Measurements from ENCODE around the gene IRAK2.
A peak's percentile ranks its signal among the peaks of the same experiment; 100 is the strongest.
"Not testable (repeated sequence)": the region's sequence is repeated elsewhere in the genome, so short reads cannot be mapped to it uniquely, and the experiment has no call there.

IRAK2 gene

DNA sequence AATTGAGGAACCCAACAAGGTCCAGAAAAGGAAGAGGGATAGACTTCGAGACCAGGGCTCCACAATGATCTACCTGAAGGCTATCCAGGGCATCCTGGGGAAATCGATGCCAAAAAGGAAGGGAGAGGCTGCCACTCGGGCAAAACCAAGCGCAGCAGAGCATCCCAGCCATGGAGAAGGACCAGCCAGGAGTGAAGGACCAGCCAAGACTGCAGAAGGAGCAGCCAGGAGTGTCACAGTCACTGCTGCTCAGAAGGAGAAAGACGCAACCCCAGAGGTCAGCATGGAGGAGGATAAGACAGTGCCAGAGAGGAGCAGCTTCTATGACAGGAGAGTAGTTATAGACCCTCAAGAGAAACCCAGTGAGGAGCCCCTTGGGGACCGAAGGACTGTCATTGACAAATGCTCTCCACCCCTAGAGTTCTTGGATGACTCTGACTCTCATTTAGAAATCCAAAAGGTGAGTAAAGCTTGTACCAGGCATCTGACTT lies 95.5 kb downstream of the IRAK2 start:
- no peak for DNase-seq

DNA sequence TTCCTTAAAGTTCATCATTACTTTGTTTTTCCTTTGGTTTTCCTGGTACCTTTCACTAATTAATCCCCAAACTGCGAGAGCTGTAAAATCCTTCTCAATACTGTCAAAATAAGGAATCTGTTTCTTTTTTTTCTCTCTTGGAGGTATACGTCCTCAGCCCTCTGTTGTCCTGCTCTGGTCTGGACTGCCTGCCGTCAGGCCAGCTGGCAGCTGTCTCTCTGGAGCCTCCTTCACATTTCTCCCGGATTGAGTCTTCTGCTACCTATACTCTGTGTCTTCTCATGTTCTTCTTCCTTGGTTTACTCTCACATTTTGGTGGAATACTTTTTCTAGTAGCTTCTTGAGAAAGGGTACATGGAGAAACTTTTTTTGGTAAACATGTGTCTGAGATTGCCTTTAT lies 97.3 kb downstream of the IRAK2 start:
- DNase-seq: no peak

DNA sequence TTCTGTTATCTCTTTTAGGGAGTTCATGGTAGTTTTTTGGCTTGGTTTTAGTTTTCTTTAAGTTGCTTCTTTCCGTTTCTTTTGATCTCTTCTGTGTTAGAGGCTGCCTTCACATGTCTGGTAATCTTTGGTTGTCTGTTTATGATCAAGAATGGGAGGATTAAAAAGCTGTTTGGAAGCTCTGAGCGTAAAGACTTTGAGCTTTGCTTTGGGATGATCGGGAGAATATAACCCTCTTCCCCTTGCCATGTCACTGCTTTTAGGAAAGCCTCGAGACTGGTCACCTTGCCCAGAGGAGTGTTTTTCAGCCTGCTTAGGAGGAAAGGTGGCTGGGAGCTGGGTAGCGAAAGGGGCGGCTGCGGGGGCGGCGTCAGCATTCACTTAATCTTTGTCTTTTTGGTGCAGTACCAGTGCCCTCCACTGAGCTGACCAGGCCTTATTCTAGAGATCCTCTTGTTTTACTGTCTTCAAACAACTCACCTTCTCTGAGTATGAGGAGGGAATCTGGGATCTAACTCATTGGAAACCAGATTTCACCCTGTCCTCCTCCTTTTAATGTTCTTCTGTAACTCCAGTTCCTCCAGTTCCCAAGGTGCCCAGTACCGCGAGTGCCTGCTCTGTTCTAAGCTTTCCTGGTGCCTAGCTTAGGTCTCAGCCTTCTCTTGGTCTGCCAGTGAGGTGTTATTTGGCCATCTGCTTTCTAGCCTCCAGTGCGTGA lies 99.1 kb downstream of the IRAK2 start:
- DNase-seq: no peak

DNA sequence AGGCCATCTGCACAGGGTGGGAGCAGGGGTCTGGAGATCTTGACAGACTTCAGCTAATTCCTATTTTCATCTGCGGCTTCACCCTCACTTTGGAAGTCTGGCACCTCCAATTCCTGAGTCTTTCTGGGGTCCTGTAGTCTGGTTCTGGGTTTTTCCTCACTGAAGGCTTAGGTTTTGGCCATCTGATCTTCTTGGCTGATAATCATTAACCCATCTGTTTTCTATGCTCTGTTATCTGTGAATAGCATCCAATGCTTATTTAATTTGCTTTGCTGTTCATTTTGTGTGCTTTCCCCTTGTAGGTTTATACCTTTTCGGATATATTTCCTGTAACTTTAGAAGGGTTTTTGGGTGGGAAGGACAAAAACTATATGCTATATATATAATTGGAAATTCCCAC lies 101.1 kb downstream of the IRAK2 start:
- DNase-seq: no peak

DNA sequence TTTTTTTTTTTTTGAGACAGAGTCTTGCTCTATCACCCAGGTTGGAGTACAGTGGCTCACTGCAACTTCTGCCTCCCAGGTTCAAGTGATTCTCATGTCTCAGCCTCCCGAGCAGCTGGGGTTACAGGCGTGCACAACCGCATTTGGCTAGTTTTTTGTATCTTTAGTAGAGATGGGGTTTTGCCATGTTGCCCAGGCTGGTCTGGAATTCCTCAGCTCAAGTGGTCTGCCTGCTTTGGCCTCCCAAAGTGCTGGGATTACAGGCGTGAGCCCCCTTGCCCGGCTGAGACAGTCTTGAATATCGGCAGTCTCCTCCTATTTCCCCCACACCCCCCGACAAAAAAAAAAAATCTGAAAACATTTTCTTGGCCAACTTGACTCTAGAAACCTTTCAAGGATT lies 102.2 kb downstream of the IRAK2 start:
- not testable (repeated sequence) for DNase-seq

DNA sequence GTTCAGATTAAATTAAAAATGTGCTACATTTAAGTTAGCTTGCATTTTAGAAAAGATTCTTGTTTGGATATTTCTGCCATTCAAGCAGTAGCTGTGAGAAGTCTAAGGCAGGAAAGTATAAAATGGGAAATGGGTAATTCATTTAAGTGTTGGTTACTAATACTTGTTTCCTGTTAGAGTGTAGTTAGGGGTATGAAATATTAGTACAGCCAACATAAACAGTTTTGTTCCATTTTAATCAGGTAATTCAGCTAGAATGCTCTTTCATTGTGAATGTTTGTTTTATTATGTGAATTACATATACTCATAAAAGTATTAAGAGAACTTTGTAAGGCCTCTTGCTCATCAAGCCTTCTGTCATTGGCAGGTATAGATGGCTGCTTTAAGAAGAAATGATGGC lies 103.4 kb downstream of the IRAK2 start:
- no peak for DNase-seq

DNA sequence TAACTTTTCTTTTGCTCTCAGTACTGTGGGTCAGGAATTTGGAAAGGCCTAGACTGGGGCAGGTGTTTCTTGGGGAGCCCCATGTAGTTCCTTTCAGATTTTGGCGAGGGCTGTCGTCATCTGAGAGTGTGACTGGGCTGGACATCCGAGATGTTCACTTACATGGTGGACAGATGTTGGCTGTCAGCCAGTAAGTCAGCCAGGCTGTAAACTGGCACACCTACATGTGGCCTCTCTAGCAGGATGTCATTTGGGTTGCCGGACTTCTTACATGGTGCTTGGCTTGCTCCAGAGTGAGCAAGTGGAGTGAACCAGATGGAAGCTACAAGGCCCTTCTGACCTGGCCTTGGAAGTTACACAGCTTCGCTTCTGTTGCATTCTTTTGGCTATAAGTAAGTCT lies 104.2 kb downstream of the IRAK2 start:
- no peak for DNase-seq

DNA sequence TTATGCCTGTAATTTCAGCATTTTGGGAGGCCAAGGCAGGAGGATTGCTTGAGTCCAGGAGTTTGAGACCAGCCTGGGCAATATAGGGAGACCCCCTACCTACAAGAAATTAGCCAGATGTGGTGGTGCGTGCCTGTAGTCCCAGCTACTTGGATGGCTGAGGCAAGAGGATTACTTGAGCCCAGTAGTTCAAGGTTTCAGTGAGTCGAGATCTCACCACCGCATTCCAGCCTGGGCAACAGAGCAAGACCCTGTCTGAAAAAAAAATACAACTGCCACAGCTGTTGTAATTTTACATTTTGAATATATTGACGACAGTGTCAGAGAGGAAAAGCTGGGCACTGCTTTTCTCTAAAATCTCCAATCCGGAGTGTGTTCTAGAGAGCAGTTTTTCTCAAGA lies 104.7 kb downstream of the IRAK2 start:
- DNase-seq: no peak

DNA sequence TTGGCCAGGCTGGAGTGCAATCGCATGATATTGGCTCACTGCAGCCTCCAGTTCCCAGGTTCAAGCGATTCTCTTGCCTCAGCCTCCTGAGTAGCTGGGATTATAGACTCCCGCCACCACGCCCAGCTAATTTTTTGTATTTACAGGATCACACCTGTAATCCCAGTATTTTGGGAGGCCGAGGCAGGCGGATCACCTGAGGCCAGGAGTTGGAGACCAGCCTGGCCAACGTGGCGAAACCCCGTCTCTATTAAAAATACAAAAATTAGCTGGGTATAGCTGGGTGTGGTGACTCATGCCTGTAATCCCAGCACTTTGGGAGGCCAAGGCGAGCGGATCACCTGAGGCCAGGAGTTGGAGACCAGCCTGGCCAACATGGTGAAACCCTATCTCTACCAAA lies 107.8 kb downstream of the IRAK2 start:
- DNase-seq: not testable (repeated sequence)

DNA sequence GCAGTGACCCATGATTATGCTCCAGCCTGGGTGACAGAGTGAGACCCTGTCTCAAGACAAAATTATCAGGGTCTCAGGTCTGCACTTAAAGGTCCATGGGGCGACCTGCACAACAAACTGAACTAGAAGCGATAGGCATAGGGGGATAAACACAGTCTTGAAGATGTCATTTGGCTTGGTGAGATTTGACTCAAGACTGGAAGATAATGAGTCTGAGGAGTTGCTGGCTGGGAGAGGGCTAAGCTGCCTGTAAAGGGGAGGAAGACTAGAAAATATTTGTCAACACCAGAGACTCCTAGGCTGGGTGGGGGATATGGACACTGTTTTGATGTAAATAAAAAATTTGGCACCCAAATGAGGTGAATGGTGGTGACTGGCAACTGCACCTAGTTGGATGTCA lies 108.3 kb downstream of the IRAK2 start:
- no peak for DNase-seq

DNA sequence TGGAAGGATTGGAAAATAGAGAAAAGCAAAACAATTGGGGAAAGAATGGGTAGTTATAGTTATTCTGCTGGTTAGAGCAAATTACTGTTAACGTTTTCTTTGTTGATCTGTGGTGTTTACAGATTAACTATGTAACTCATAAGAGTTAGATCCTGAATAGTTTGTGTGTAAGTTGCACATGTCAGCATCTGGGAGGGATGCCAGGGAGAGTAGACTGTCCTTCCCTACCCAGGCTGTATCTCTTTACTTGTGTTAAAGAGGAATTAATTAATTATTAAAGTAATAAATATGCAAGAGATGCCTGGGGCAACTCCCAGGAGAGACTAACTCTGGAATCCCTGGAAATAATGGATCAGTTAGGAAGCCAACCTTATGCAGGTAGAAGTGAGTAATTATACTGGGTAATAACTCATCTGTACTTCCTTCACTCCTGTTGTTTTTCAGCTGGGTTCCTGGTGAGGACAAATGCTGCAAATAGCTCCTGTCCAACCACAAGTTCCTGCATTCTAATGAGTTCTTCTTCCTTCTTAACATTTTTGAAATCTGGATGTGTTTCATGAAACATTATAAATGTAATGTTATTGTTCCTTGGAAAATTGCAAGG lies 109.1 kb downstream of the IRAK2 start:
- no peak for DNase-seq

DNA sequence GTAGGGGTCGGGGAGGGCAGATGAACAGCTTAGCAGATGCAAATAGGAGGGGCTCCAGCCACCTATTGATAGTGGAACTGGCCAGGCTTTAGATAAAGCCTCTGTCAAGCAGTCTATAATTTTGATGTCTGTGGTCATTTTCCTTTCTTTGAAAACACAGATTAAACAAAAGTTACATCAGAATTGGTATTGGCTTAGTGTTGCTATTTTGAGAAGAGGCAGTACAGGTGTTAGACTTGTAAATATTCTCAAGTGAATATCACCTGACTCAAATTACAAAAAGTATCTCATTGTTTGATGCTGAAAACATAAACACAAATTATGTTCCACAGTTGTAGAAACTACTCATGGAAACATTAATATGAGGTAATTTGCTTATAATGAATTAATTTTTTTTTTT lies 109.9 kb downstream of the IRAK2 start:
- no peak for DNase-seq

DNA sequence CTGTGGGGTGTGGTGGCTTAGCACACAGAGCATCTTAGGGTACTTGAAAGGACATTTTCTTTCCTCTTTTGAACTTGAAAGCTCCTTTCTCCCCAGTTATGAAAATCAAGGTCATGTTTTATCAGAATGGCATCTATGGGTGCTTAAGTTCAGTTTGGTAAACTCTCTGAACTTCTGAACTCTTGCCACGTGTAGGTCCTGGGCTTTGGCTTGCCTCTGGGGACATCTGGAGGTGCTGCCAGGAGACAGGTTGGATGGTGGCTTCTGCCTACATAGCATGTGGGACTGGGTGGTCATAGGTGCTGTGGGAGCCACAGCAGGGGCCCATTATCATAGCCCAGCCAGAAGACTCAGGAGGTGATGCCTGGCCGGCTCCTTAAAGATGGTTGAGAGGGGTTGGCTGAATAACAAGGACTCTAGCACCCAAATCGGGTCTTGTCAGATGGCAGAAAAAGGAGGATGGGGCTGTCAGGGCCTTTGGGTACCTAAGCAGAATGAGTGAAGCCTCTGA lies 112.5 kb downstream of the IRAK2 start:
- DNase-seq: no peak

DNA sequence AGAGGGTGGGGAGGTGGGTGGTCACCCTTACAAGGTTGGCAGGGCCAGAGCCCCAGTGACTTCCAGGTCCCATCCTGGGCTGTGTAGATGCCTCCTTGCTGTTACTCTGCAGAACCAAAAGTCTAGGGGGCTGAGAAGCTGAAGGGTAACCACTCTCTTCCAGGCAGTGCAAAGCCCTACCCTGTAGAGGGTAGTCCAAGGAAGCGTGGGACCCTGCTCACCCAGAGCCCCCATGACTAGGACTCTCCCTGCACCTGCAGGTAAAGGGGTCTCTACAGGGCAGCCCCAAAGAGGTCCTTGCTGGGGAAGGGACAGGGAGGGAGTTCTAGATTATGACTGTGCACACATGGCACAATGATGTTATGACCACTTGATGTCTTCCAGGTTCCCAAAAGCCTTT lies 113.8 kb downstream of the IRAK2 start:
- DNase-seq: no peak

DNA sequence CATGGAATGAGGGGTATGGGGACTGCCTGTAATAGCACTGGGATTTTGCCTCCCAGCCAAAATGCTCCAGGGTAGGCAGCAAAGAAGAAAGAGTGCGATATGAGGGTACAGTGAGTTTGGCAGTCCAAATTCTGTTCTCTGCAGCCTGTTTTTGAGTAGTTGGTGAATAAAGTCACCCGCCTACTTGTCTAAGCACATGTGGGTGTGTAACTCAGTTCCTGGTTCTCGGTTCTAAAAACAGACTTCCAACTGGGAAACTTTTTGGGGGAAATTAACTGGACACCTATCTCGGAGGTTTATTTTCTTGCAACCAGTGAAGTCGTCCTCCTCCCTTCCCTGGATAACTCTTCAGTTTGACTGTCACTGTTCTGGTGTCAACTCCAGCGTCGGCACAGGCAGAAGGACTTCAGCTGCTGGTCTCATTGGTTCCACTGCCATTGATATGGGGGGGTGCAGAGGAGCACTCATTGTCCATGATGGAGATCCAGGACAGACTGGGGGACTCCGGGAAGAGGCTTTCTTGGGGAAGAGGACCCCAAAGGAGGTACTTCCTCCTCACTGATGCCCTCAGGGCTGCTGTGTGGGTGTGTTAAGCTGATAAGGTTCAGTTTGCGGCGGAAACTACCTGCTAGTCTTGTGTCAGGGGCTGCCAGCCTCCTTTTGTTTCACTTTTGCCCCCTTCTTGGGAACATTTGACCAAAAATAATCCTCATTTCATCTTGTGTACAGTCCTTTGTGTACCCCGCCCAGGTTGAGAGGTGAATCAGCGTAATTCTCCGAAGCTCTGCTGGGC lies 114.9 kb downstream of the IRAK2 start:
- DNase-seq: no peak

DNA sequence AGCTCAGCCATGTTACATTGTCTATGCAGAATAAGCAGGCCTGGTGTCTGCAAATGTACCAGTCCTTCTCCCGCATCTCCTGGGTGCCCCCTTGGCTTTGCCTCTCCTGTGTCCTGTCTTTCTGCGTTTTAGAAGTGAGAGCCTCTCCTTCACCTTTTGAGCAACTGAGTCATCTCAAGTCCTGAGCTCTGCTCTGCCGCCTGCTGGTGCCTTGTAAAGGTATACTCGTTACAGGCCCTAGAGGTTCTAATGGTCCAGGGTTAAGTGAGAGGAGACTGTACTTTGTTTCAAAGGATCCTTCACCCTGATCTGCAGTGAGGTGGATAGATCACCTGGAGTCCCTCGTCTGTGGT lies 115.4 kb downstream of the IRAK2 start:
- no peak for DNase-seq

DNA sequence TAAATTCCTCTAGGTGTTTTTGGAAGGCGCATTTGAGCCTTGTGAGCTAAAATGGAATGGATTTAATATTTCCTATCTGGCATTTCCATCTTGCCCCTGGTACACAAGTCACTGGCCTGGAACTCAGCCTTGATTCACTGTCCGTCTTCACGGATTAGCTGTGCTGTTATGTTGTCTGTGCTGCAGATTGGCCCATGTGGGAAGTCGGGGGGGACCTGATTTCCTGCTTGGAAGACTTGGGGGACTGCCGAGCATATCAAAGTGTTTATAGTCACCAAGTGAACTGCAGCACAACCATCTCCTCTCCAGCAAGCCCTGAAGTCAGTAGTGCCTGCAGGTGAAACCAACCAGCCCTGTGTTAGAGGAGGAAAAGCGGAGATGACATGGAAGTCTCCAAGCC lies 115.9 kb downstream of the IRAK2 start:
- no peak for DNase-seq

DNA sequence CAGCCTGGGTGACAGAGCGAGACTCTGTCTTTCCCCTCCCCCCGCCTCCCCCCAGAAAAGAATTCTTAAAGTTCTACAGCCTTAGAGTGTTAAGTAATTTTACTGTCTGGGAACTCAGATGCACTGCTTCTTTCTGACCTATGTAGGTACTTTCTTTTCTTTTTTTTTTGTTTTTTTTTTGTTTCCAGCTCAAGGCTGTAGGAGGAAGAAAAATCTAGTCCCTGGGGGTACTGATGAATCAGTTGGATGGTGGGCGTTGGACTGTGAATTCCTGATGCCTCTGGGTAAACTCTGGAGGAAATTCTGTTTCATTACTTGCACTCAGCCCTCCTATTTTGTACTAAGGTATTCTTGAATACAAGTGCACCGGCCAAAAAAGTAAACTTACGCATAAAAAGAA lies 117.2 kb downstream of the IRAK2 start:
- no peak for DNase-seq

DNA sequence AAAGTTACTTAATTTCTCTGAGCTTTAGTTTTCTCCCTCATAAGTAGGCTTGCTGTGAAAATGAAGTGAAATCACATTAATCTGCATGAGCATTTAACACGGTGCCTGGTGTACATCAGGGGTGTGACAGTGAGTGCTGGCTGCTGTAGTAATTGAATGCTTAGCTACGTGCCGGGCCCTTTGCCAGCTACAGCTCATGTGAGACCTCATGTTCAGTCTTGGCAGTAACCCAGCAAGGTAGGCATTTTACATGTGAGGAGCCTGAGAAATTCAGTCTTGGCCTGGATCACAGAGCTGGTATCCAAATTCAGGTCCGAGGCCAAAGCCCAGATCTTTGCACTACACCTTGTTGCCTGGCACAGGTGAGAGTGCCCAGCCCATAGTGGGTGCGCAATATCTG lies 118.9 kb downstream of the IRAK2 start:
- DNase-seq: peak; percentile 63

DNA sequence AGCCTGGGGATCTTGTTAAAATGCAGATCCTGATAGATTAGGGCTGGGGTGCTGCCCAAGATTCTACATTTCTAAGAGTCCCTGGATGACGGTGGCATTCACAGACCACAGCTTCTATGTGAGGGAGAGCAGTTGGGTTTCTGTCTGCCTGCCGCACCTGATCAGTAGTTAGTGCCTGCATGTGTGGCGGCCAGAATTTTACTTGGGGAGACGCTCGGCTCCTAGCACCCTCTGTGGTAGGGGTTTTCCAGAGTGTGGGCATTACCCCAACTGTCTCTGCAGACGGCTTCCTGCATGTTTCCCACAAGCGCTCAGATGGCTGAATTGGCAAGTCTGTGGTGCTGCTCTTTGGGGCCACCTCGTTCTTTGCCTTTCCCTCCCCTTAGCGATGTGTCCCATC lies 119.8 kb downstream of the IRAK2 start:
- no peak for DNase-seq

DNA sequence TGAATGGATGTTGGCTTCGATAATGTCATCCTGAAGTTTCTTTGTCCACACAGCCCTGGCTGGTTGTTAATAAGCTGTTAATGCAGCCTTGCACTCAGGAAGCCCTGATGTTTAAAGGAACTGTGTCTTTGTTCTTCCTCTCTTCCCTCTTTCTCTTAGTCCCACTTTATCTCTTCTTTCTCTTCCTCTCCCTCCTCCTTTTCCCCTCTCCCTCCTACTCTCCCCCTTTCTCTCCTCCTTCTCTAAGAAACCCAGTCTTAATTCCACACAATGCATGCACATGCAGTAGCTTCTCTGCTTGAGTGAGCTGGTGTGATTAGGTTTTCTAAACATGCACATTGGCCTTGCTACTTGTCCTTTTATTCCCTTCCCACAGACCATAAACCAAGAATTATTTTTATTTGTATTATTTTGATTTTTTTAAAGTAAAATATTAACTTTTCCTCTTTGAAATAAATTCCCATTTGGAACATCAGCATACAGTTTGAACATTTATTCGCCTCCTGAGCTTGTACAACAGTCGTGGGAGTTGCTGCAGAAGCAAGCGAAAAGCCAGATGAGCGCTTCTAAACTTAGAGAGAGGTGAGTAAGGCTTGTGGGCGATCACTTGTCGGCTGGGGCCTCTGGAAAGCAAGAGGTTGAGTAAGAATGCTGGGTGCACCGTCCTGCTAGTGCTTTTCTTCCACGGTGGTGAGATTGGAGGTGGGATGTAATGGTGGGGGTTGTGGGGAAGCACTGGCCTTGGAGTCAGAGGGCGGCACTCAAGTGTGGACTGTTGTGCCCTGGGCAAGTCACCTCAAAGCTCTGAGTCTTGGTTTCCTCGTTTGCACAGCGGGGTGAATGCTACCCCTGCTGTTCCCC lies 120.8 kb downstream of the IRAK2 start:
- no peak for DNase-seq

DNA sequence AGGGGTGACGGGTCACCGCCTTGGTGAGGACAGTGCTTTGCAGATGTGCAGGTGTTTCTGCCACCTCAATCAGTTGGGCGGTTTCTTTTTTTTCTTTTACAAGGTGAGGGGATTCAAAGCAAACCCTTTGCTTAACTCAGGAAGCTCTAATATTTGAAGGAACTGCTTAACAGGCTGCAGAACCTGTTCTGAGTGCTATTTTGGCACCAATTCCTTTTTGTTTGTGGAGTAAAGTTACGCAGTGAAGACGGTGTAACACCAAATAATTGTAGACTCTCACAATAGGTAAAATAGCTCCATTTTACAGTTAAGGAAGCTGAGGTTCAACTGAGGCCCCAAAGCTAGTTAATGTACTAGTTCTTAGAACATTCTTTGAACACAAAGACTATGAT lies 121.4 kb downstream of the IRAK2 start:
- no peak for DNase-seq

Measured in NCI-H1092 (cell line).